H9 (cell line): ENCODE data around the gene HSD11B1. TPM values are rescaled to one million over a fixed set of nuclear protein-coding genes. Genes with fewer than 3 reads are reported as not detected.

Experiments used
- DNase-seq: peaks from one replicate; pipeline ENCODE4 v3.0.0-alpha.2; 2017
- H2AFZ ChIP-seq: one replicate; pipeline ENCODE4 v1.6.1; 2013; ENCODE audit warnings: mild to moderate bottlenecking, low read length, control low read depth, moderate library complexity
- H2AK5ac ChIP-seq: 2 replicates; pipeline ENCODE4 v1.6.1; 2013; ENCODE audit warnings: low read length, control low read depth, mixed read lengths; ENCODE audit not compliant: insufficient read length
- H2BK120ac ChIP-seq: one replicate; pipeline ENCODE4 v1.6.1; 2013; ENCODE audit warnings: low read depth, mild to moderate bottlenecking, low read length, control low read depth, inconsistent platforms; ENCODE audit not compliant: poor library complexity, severe bottlenecking
- H2BK12ac ChIP-seq: 2 replicates; pipeline ENCODE4 v1.6.1; 2013; ENCODE audit warnings: low read length, control low read depth, mixed read lengths, low read depth; ENCODE audit not compliant: insufficient read length
- H2BK15ac ChIP-seq: 2 replicates; pipeline ENCODE4 v1.6.1; 2013; ENCODE audit warnings: low read depth, low read length, control low read depth
- H2BK20ac ChIP-seq: one replicate; pipeline ENCODE4 v1.6.1; 2013; ENCODE audit warnings: low read depth, mild to moderate bottlenecking, low read length, control low read depth, inconsistent platforms; ENCODE audit not compliant: poor library complexity, severe bottlenecking
- H2BK5ac ChIP-seq: 2 replicates; pipeline ENCODE4 v1.6.1; 2013; ENCODE audit warnings: low read length, control low read depth, mixed read lengths; ENCODE audit not compliant: insufficient read length
- H3K14ac ChIP-seq: 2 replicates; pipeline ENCODE4 v1.6.1; 2013; ENCODE audit warnings: low read length, control low read depth; ENCODE audit not compliant: insufficient read depth
- H3K18ac ChIP-seq: 2 replicates; pipeline ENCODE4 v1.6.1; 2013; ENCODE audit warnings: low read depth, mild to moderate bottlenecking, mixed read lengths, low read length, control low read depth; ENCODE audit not compliant: insufficient read length
- H3K23ac ChIP-seq: 2 replicates; pipeline ENCODE4 v1.6.1; 2013; ENCODE audit warnings: low read length, control low read depth, mixed read lengths, low read depth; ENCODE audit not compliant: insufficient read length
- H3K23me2 ChIP-seq: 2 replicates; pipeline ENCODE4 v1.6.1; 2013; ENCODE audit warnings: low read depth, mild to moderate bottlenecking, mixed read lengths, low read length, control low read depth; ENCODE audit not compliant: insufficient read length, poor library complexity, severe bottlenecking
- H3K27ac ChIP-seq: 2 replicates; pipeline ENCODE4 v1.5.1; 2013; ENCODE audit warnings: low read length, control low read depth, mixed read lengths, low read depth; ENCODE audit not compliant: insufficient read length
- H3K27me3 ChIP-seq: 2 replicates; pipeline ENCODE4 v1.6.1; 2013; ENCODE audit warnings: low read length, control low read depth, inconsistent platforms; ENCODE audit not compliant: insufficient read depth
- H3K4ac ChIP-seq: 2 replicates; pipeline ENCODE4 v1.6.1; 2013; ENCODE audit warnings: low read depth, mild to moderate bottlenecking, control low read depth, inconsistent platforms, low read length, moderate library complexity
- H3K4me1 ChIP-seq: 2 replicates; pipeline ENCODE4 v1.6.1; 2013; ENCODE audit warnings: low read length, control low read depth, inconsistent platforms; ENCODE audit not compliant: insufficient read depth
- H3K4me2 ChIP-seq: 2 replicates; pipeline ENCODE4 v1.6.1; 2013; ENCODE audit warnings: low read length, control low read depth, mixed read lengths; ENCODE audit not compliant: insufficient read length, insufficient read depth
- H3K56ac ChIP-seq: 2 replicates; pipeline ENCODE4 v1.6.1; 2013; ENCODE audit warnings: low read depth, mild to moderate bottlenecking, mixed read lengths, low read length, control low read depth; ENCODE audit not compliant: insufficient read length
- H3K79me1 ChIP-seq: 2 replicates; pipeline ENCODE4 v1.6.1; 2013; ENCODE audit warnings: low read depth, mild to moderate bottlenecking, moderate library complexity, low read length, control low read depth, inconsistent platforms; ENCODE audit not compliant: insufficient read depth, poor library complexity, severe bottlenecking
- H3K79me2 ChIP-seq: 2 replicates; pipeline ENCODE4 v1.6.1; 2013; ENCODE audit warnings: low read length, control low read depth, inconsistent platforms; ENCODE audit not compliant: insufficient read depth
- H3K9ac ChIP-seq: 2 replicates; pipeline ENCODE4 v1.6.1; 2013; ENCODE audit warnings: low read length, control low read depth, mixed read lengths; ENCODE audit not compliant: insufficient read length; ENCODE audit errors: extremely low read depth
- H3K9me3 ChIP-seq: one replicate; pipeline ENCODE4 v1.6.1; 2013; ENCODE audit warnings: low read depth, low read length, inconsistent platforms; ENCODE audit not compliant: control insufficient read depth
- H3T11ph ChIP-seq: one replicate; pipeline ENCODE4 v1.6.1; 2013; ENCODE audit warnings: mild to moderate bottlenecking, low read length, control low read depth, inconsistent platforms
- H4K20me1 ChIP-seq: one replicate; pipeline ENCODE4 v1.6.1; 2013; ENCODE audit not compliant: control insufficient read depth, insufficient read length, insufficient read depth
- H4K5ac ChIP-seq: 2 replicates; pipeline ENCODE4 v1.6.1; 2013; ENCODE audit warnings: low read depth, mild to moderate bottlenecking, mixed read lengths, low read length, control low read depth; ENCODE audit not compliant: insufficient read length
- H4K8ac ChIP-seq: replicated peaks from 2 replicates; pipeline ENCODE4 v1.6.1; 2013; ENCODE audit warnings: low read length, control low read depth, mixed read lengths, low read depth; ENCODE audit not compliant: insufficient read length
- H4K91ac ChIP-seq: 2 replicates; pipeline ENCODE4 v1.6.1; 2013; ENCODE audit warnings: low read depth, mild to moderate bottlenecking, moderate library complexity, mixed read lengths, low read length, control low read depth; ENCODE audit not compliant: insufficient read length
- H3K27ac Mint-ChIP-seq, 3 experiments: 2 replicates in 2 of 3; 3 replicates in 1 of 3; pipeline ENCODE4 v1.8.0; 2020 to 2021; ENCODE audit warnings: mixed read lengths in 3 of 3, mild to moderate bottlenecking in 1 of 3, moderate library complexity in 1 of 3
- H3K27me3 Mint-ChIP-seq: 2 replicates; pipeline ENCODE4 v1.8.0; 2021; ENCODE audit warnings: low read depth, mild to moderate bottlenecking, moderate library complexity, mixed read lengths
- H3K36me3 Mint-ChIP-seq, 3 experiments: 2 replicates in 2 of 3; 3 replicates in 1 of 3; pipeline ENCODE4 v1.8.0; 2020 to 2021; ENCODE audit warnings: low read depth in 3 of 3, mixed read lengths in 3 of 3; ENCODE audit not compliant: insufficient read depth in 1 of 3
- H3K4me1 Mint-ChIP-seq, 2 experiments: 2 replicates each; pipeline ENCODE4 v1.8.0; 2020; ENCODE audit warnings: mixed read lengths in 2 of 2
- H3K4me3 Mint-ChIP-seq, 2 experiments: 2 replicates in 1 of 2; 3 replicates in 1 of 2; pipeline ENCODE4 v1.8.0; 2020 to 2021; ENCODE audit warnings: mild to moderate bottlenecking in 2 of 2, mixed read lengths in 2 of 2, moderate library complexity in 1 of 2
- H3K9me3 Mint-ChIP-seq, 2 experiments: 2 replicates in 1 of 2; 3 replicates in 1 of 2; pipeline ENCODE4 v1.8.0; 2020; ENCODE audit warnings: mild to moderate bottlenecking in 2 of 2, mixed read lengths in 2 of 2, moderate library complexity in 1 of 2
- total RNA-seq: library from RNA; stranded (reverse); gene quantifications from 2 replicates; pipeline ENCODE4 v1.2.1, GENCODE V29; 2021
- TF ChIP-seq, protein P1 (sequence below): fragments of 200-600 bp; sonication (generic); conservative IDR thresholded peaks from 3 replicates; pipeline ENCODE4 v1.8.0; 2021; ENCODE audit warnings: antibody characterized with exemption, mild to moderate bottlenecking

The HSD11B1 gene
- total RNA-seq, 1 experiment from 2014 or later, result not detected

DNA sequence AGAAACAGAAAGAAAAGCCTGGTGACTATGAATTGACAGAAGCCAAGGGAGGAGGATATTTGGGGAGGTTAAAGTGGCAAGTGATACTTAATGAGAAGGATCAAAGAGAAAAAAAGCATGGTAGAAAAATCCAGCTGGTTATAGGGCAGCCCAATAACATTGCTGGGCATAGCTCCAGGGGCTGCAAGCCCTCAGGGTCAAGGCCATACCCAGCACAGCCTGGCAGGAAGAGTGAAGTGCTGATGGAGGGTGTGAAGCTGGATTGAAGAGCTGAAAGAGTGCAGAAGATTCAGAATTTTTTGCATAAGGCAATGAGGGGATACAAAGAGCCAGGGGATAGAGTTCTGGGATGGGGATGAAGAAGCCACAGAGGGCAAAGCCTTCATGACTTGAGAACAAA lies 8.0 kb upstream of the HSD11B1 start:
- no peak overlapping the region for H3K4ac ChIP-seq
- no peak overlapping the region for H3K23ac ChIP-seq
- H2AK5ac ChIP-seq, result no peak overlapping the region
- H2BK5ac ChIP-seq, result no peak overlapping the region
- Mint-ChIP-seq H3K36me3 (no peaks in the 10 kb centered on the region), H3K9me3 (no peaks in the 10 kb centered on the region), H3K27me3 (peaks cover 35% of the 10 kb centered on the region), H3K27ac (no peak overlapping the region), H3K4me3 (no peak overlapping the region), H3K4me1 (peaks cover 0 to 8% of the 10 kb centered on the region in 2 experiments; a peak in 2 of 4 replicates)
- H4K20me1 ChIP-seq, result no peaks in the 10 kb centered on the region
- no peak overlapping the region for H4K8ac ChIP-seq
- no peak overlapping the region for H3K18ac ChIP-seq
- no peak overlapping the region for H3K14ac ChIP-seq
- H3K79me2 ChIP-seq, result no peaks in the 10 kb centered on the region
- H4K5ac ChIP-seq, result no peak overlapping the region
- no peak overlapping the region for H2BK20ac ChIP-seq
- no peak overlapping the region for H2BK12ac ChIP-seq
- DNase-seq, result no peak
- no peak overlapping the region for H4K91ac ChIP-seq
- H3K4me1 ChIP-seq, result no peaks in the 10 kb centered on the region
- H2BK15ac ChIP-seq, result no peak overlapping the region
- H3T11ph ChIP-seq, result no peak overlapping the region
- H3K9me3 ChIP-seq, result no peaks in the 10 kb centered on the region
- H3K27me3 ChIP-seq, result no peaks in the 10 kb centered on the region; the same call in 1 of the 2 replicates
- TF ChIP-seq, protein P1, sequence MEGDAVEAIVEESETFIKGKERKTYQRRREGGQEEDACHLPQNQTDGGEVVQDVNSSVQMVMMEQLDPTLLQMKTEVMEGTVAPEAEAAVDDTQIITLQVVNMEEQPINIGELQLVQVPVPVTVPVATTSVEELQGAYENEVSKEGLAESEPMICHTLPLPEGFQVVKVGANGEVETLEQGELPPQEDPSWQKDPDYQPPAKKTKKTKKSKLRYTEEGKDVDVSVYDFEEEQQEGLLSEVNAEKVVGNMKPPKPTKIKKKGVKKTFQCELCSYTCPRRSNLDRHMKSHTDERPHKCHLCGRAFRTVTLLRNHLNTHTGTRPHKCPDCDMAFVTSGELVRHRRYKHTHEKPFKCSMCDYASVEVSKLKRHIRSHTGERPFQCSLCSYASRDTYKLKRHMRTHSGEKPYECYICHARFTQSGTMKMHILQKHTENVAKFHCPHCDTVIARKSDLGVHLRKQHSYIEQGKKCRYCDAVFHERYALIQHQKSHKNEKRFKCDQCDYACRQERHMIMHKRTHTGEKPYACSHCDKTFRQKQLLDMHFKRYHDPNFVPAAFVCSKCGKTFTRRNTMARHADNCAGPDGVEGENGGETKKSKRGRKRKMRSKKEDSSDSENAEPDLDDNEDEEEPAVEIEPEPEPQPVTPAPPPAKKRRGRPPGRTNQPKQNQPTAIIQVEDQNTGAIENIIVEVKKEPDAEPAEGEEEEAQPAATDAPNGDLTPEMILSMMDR, result no peak
- H3K9ac ChIP-seq, result no peak overlapping the region
- no peak overlapping the region for H3K4me2 ChIP-seq
- H3K79me1 ChIP-seq, result no peaks in the 10 kb centered on the region
- no peaks in the 10 kb centered on the region for H3K23me2 ChIP-seq
- H2AFZ ChIP-seq, result no peak overlapping the region
- no peak overlapping the region for H3K27ac ChIP-seq
- no peak overlapping the region for H2BK120ac ChIP-seq
- H3K56ac ChIP-seq, result no peak overlapping the region
